A673 (cell line): Measurements from ENCODE around the gene CARD9. TPM values are rescaled to one million over a fixed set of nuclear protein-coding genes. Genes with fewer than 3 reads are reported as not detected.

Experiments used
- BruUV-seq: library from RNA; stranded (reverse); fragments of 400-500 nt; replicated peaks from 2 replicates; lab custom pipeline; 2021; lab: Mats Ljungman, UMichigan
- CTCF ChIA-PET: fragments of 300-600 bp; sonication (Branson Sonifier 250); formaldehyde crosslinking; loops from one replicate; lab custom pipeline; 2022; ENCODE audit warnings: antibody characterized with exemption; lab: Charles Lee
- POLR2A ChIA-PET: fragments of 300-600 bp; sonication (Branson Sonifier 250); formaldehyde crosslinking; loops from one replicate; lab custom pipeline; 2022; ENCODE audit warnings: antibody characterized with exemption; ENCODE audit not compliant: low non-redundant PET; lab: Charles Lee
- DNase-seq: peaks from one replicate; pipeline ENCODE4 v3.0.0-alpha.2; 2015; ENCODE audit warnings: low spot score
- H3K27ac ChIP-seq: fragments of 200-600 bp; sonication (generic); 2 replicates; pipeline ENCODE4 v1.5.1; 2016; ENCODE audit warnings: mixed run types, low read depth, mild to moderate bottlenecking, mixed read lengths, antibody characterized with exemption, low read length; ENCODE audit not compliant: poor library complexity, severe bottlenecking
- H3K27me3 ChIP-seq: fragments of 200-600 bp; sonication (generic); replicated peaks from 2 replicates; pipeline ENCODE4 v1.6.1; 2017; ENCODE audit warnings: mixed run types, low read depth, mild to moderate bottlenecking, mixed read lengths, antibody characterized with exemption, low read length; ENCODE audit not compliant: insufficient read depth, poor library complexity
- H3K36me3 ChIP-seq: fragments of 200-600 bp; sonication (generic); 2 replicates; pipeline ENCODE4 v1.6.1; 2016; ENCODE audit warnings: mixed run types, mild to moderate bottlenecking, mixed read lengths, antibody characterized with exemption, low read length; ENCODE audit not compliant: insufficient read depth, poor library complexity, severe bottlenecking
- H3K4me1 ChIP-seq: fragments of 200-600 bp; sonication (generic); 2 replicates; pipeline ENCODE4 v1.6.1; 2017; ENCODE audit warnings: mixed run types, mild to moderate bottlenecking, mixed read lengths, antibody characterized with exemption, low read length; ENCODE audit not compliant: insufficient read depth, poor library complexity, severe bottlenecking
- H3K4me3 ChIP-seq: fragments of 200-600 bp; sonication (generic); 2 replicates; pipeline ENCODE4 v1.5.1; 2016; ENCODE audit warnings: low read depth, mixed run types, mild to moderate bottlenecking, mixed read lengths, low read length; ENCODE audit not compliant: poor library complexity, severe bottlenecking
- H3K9me3 ChIP-seq: fragments of 200-600 bp; sonication (generic); 2 replicates; pipeline ENCODE4 v1.6.1; 2016; ENCODE audit warnings: mixed run types, low read depth, mild to moderate bottlenecking, mixed read lengths, antibody characterized with exemption, low read length; ENCODE audit not compliant: poor library complexity, severe bottlenecking
- EZH2 ChIP-seq: fragments of 200-600 bp; sonication (generic); IDR thresholded peaks from 2 replicates; pipeline ENCODE4 v1.6.1; 2017; ENCODE audit warnings: borderline replicate concordance, low read depth, mild to moderate bottlenecking, mixed read lengths, antibody characterized with exemption, low read length; ENCODE audit not compliant: poor library complexity, severe bottlenecking
- intact Hi-C: fragments of 100-400 bp; cut with micrococcal nuclease; formaldehyde crosslinking; loops from one replicate; pipeline ENCODE4 v1.10.0; 2022; ENCODE audit not compliant: unreplicated experiment
- total RNA-seq: library from RNA; stranded (reverse); gene quantifications from 2 replicates; pipeline ENCODE4 v1.2.3, GENCODE V29; 2021
- TF ChIP-seq, protein P1 (sequence below): fragments of 300-800, 200-600 bp; sonication (generic); conservative IDR thresholded peaks from 2 replicates; pipeline ENCODE4 v1.5.1; 2017; ENCODE audit warnings: low read depth, mild to moderate bottlenecking, antibody characterized with exemption, low read length, moderate library complexity, mixed read lengths

The CARD9 gene
- total RNA-seq, 1 experiment from 2014 or later = 5.4 TPM

DNA sequence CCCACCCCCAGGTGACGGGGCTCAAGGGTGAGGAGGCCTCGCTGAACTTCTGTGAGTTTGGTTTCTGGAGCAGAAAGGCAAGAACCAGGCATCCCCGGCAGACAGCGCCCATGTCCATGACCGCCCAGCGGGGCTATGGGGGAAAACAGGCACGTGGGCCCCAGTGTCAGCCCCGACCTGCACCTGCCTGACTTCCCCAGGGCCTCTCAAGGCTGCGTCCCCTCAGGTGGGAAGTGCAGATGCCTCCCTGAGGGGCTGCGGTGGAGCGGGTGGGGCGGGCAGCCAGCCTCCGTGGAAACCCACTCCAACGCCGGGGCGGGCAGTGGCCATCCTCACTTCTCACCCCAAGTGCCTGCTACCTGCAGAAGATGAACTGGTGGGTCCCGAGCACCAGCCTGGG, 6.9 kb upstream of the CARD9 start:
- no peaks in the 10 kb centered on the region for H3K27me3 ChIP-seq
- ChIA-PET POLR2A (no interaction called here), CTCF (no interaction called here)
- peaks cover 52% of the 10 kb centered on the region for H3K36me3 ChIP-seq
- TF ChIP-seq EZH2 = no peak
- TF ChIP-seq, protein P1, sequence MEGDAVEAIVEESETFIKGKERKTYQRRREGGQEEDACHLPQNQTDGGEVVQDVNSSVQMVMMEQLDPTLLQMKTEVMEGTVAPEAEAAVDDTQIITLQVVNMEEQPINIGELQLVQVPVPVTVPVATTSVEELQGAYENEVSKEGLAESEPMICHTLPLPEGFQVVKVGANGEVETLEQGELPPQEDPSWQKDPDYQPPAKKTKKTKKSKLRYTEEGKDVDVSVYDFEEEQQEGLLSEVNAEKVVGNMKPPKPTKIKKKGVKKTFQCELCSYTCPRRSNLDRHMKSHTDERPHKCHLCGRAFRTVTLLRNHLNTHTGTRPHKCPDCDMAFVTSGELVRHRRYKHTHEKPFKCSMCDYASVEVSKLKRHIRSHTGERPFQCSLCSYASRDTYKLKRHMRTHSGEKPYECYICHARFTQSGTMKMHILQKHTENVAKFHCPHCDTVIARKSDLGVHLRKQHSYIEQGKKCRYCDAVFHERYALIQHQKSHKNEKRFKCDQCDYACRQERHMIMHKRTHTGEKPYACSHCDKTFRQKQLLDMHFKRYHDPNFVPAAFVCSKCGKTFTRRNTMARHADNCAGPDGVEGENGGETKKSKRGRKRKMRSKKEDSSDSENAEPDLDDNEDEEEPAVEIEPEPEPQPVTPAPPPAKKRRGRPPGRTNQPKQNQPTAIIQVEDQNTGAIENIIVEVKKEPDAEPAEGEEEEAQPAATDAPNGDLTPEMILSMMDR = no peak
- BruUV-seq = no TSS peak
- no peak for DNase-seq
- H3K27ac ChIP-seq = no peak overlapping the region
- H3K4me3 ChIP-seq = no peak overlapping the region
- no peaks in the 10 kb centered on the region for H3K9me3 ChIP-seq
- intact Hi-C loops = no loop called here
- no peaks in the 10 kb centered on the region for H3K4me1 ChIP-seq

DNA sequence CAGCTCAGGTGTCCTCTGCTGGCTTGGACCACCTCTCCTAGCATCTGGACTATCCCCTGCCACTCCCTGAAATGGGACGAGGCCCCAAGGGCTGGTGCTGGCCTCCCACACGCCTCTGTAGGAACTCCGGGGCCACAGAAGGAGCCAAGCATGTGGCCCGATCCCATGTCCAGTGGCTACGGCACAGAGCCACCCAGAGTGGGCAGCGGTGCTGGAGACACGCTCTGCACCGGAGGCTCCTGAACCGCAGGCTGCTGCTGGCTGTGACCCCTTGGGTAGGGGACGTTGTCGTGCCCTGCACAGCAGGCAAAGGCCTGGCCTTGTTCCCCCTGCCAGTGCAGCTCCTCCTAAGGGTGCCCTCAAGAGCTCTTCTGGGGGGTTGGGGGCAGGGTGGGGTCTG, 6.4 kb upstream of the CARD9 start:
- Histone ChIP-seq H3K36me3 (peaks cover 52% of the 10 kb centered on the region), H3K27ac (no peak overlapping the region), H3K4me3 (no peak overlapping the region), H3K4me1 (no peaks in the 10 kb centered on the region), H3K27me3 (no peaks in the 10 kb centered on the region), H3K9me3 (no peaks in the 10 kb centered on the region)
- DNase-seq = no peak
- CTCF ChIA-PET = no interaction called here
- no TSS peak for BruUV-seq
- POLR2A ChIA-PET = no interaction called here
- intact Hi-C loops = no loop called here
- TF ChIP-seq EZH2 = no peak
- TF ChIP-seq, protein P1 = no peak

DNA sequence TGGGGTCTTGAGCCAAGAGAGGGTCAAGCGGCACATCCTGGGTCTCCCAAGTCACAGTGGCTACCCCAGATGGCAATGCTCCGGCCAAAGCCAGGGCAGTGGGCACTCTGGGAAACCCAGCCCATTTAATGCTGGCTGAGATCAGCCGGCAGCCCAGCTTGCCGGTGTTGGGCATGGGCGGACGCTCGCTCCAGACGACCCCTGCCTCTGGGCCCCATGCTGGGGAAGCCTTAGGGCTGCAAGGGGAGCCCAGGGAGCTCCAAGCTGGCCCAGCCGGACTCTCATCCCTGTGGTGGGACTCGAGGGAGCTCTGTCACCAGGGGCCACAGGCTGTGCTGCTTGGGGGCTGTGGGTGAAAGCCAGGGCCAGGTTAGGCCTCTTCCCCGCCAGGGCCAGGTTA, 5.9 kb upstream of the CARD9 start:
- intact Hi-C loops = no loop called here
- no peaks in the 10 kb centered on the region for H3K4me1 ChIP-seq
- no peaks in the 10 kb centered on the region for H3K27me3 ChIP-seq
- TF ChIP-seq, protein P1 = no peak
- TF ChIP-seq EZH2 = no peak
- BruUV-seq = no TSS peak
- H3K27ac ChIP-seq = no peak overlapping the region
- DNase-seq = no peak
- CTCF ChIA-PET = no interaction called here
- POLR2A ChIA-PET = no interaction called here
- peaks cover 47% of the 10 kb centered on the region for H3K36me3 ChIP-seq
- no peaks in the 10 kb centered on the region for H3K9me3 ChIP-seq
- no peak overlapping the region for H3K4me3 ChIP-seq
